H7 (cell line): ENCODE data around the gene SYT3. TPM values are rescaled to one million over a fixed set of nuclear protein-coding genes. Genes with fewer than 3 reads are reported as not detected.

Experiments used
- DNase-seq: peaks from one replicate; pipeline ENCODE4 v3.0.0; 2012
- H3K27me3 ChIP-seq: 2 replicates; pipeline ENCODE4 v1.6.0; 2011; ENCODE audit warnings: mild to moderate bottlenecking, low read length; ENCODE audit not compliant: control insufficient read depth, insufficient read depth
- H3K36me3 ChIP-seq: replicated peaks from 2 replicates; pipeline ENCODE4 v1.5.1; 2011; ENCODE audit warnings: low read length; ENCODE audit not compliant: control insufficient read depth, insufficient read depth
- H3K4me3 ChIP-seq: 2 replicates; pipeline ENCODE4 v1.5.1; 2011; ENCODE audit warnings: low read depth, mild to moderate bottlenecking, control low read depth, low read length, moderate library complexity; ENCODE audit not compliant: insufficient read depth
- total RNA-seq: library from RNA; depleted of rRNA; stranded (reverse); fragments of >200 nt; shearing (Covaris generic); gene quantifications from 2 replicates; pipeline ENCODE4 v1.2.3, GENCODE V29; 2014

Gene SYT3
- total RNA-seq, 1 experiment from 2014 or later, result 0.66 TPM

DNA sequence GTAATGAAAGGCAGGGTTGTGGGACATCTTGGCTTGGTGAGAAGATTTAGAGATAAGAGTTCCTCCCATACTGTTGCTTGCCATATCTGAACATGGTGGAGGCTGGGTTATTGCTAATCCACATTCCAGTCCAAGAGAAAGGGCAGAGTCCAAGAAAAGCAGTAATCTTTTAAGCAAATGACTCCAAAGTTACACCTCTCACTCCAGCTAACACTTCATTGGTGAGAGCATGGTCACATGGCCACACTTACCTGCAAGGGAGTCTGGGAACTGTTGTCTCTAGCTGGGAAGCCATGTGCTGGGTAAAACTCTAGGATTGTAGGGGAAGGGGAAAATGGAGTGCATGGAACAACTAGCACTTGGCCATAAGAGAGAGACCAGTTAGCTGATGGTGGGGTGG is 15.2 kb upstream of the SYT3 start:
- DNase-seq, result no peak
- H3K36me3 ChIP-seq, result no peaks in the 10 kb centered on the region
- no peaks in the 10 kb centered on the region for H3K27me3 ChIP-seq
- no peak overlapping the region for H3K4me3 ChIP-seq

DNA sequence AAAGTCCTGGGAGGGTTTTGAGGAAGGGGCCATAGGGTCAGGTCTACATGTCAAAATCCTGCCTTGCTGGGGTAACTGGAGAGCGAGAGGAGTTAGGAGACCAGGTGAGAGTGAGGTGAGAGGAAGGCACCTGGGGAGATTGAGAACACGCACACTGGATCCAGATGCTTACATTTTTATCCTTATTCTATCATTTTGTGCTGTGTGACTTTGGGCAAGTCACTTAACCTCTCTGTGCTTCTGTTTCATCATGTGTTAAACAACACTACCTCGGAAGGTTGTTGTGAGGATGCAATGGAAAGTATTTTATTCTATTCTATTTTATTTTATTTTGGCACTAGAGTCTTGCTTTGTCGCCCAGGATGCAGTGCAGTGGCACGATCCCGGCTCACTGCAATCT is 13.0 kb upstream of the SYT3 start:
- Histone ChIP-seq H3K4me3 (no peak overlapping the region), H3K27me3 (no peaks in the 10 kb centered on the region), H3K36me3 (no peaks in the 10 kb centered on the region)
- no peak for DNase-seq

DNA sequence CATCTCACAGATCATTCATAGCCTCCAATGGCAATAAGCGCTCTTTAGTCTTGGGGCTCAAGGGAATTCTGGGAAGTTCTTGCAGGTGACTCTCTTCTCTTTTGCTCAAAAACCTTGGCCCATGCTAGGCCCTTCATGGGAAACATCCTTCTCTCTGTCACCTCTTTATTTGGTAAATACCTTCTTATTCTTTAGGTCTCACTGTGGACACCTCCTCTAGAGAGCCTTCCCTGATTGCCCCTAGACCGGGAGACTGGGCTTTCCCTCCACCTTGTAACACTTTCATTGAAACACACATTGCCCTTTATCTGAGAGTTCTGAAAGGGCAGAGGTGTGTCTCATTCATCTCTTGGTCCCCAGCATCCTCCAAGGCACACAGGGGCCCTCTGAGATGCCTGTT is 11.5 kb upstream of the SYT3 start:
- Histone ChIP-seq H3K4me3 (no peak overlapping the region), H3K27me3 (peaks cover 1% of the 10 kb centered on the region), H3K36me3 (no peaks in the 10 kb centered on the region)
- no peak for DNase-seq

DNA sequence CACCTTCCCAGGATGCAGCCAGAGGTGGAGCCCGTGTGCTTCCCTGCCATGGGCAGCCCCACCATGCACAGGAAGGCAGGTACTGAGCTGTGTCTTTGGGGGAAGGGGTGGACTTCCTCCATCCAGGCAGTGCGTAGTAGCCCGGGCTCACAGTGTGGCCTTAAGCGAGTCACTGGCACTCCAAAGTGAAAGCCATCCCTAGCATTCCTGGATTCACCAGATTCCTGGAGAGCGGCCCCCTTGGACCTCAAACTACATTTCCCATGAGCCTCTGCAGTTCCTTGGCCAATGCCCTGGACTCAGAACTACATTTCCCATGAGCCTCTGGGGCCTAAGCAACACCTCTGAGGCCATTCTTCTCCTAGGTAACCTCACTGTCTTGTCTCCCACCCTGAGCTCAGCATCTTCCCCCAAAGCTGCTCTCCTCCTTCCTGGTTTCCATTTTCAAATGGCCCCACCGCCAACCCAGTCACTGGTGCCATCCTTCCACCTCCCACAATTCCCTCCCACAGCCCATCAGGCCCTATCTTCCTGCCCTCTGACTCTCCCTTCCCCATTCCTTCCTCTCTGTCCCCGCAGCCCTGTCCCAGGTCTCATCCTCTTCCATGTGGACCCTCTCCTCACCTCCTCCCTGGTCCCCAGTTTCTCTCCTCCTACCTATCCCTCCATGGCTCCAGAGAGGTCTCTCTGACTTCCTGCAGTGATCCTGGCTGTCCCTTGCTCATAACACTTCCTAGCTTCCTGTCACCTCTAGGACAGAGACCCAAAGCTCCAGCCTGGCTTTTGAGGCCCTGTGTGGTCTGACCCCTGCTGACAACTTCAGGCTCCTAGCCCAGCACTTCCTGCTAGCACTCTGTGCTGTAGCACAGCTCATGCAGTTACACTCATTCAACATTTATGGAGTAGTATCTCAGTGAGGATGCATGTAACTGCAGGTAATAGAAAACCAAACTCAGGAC is 10.0 kb upstream of the SYT3 start, which contains the start of gene C19orf81:
Gene C19orf81, plus strand, starts transcription at position 13 of the 959 bp plus-strand sequence. Its CDS starts 0 bp downstream, at position 13.
- DNase-seq, result peak; percentile 87
- peaks cover 3% of the 10 kb centered on the region for H3K27me3 ChIP-seq
- peak within 1 kb of the TSS; percentile 4; the same call in 1 of the 2 replicates for H3K4me3 ChIP-seq
- H3K36me3 ChIP-seq, result no peaks in the 10 kb centered on the region

DNA sequence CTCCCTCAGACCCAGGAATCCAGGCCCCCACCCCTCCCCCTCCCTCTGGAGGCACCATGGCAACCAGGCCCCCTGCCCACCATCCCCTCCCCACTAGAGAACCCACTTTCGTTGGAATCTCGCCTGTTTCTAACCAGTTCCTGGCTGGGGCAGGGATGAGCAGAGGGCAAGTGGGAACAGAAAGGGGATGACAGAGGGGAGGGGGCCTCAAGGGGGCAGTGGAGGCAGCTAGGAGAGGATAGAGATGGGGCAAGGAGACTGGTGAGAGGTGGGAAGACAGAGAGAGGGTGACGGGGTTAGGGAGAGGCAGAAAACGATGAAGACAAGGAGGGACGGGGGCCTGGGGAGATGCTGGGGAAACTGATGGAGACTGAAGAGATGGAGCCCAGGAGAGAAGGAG is 9.0 kb upstream of the SYT3 start:
- Histone ChIP-seq H3K27me3 (peaks cover 3% of the 10 kb centered on the region), H3K4me3 (no peak overlapping the region), H3K36me3 (no peaks in the 10 kb centered on the region)
- DNase-seq, result peak; percentile 72

DNA sequence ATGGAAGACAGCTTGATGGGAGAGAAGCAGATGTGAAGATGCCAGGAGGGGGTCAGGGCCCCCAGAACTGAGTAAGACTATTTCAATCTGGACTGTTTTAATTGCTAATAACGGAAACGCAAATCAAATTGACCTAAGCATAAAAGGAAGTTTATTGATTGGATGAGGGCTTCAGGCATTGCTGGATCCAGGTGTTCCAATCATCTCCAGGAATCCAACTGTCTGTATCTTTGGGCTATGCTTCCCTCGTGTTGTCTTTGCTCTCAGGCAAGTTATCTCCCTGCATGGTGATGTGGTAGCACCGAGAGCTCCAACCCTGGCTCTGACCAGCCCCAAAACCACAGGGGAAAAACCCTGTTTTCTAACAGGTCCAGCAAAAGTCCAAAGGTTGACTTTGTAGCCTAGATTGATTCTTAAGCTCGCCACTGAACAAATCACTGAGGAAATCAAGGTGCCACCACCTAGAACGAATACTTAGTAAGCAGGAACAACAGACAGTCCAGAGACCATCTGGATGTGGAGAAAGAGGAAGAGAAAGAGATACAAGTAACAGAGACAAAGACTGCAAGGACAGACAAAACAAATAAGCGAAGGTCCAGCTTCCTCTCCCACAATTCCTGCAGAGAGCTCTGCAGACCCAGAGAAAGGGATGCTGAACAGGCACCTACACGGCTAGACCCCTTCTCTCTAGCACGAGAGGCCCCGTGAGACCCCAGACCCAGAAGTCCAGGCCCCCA is 8.4 kb upstream of the SYT3 start:
- Histone ChIP-seq H3K27me3 (peaks cover 3% of the 10 kb centered on the region), H3K4me3 (no peak overlapping the region), H3K36me3 (no peaks in the 10 kb centered on the region)
- no peak for DNase-seq

DNA sequence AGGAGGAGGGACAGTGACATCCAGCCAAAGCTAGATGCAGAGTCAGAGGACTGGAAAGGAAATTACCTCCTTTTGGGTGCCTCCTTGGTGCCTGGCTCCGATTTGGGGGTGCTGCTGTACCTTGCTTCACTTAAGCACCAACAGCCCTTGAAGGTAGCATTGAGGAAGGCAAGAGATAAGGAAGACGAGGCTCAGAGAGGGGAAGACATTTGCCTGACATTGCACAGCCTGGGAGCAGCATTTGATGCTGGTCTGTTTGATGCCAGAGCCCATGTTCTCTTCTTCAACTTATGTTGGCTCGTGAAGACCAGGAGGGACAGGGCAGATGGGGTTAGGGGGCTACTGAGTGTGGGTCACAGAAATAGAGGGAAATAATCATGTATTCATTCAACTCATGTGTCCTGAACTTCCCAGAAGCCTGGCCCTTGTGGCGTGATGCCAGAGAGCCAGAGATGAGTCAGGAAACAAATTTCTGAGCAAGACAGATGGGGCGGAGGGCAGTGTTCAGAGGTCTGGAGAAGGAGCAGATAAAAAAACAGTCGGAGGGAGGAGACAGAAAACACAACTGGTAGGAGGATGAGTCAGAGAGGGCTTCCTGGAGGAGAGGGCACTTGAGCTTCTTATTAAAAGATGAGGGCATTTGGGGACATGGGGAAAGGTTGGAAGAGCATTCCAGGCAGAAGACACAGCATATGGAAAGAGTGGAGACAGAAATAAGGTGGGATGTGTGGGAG is 6.6 kb upstream of the SYT3 start:
- no peak for DNase-seq
- Histone ChIP-seq H3K36me3 (no peaks in the 10 kb centered on the region), H3K27me3 (peaks cover 3% of the 10 kb centered on the region), H3K4me3 (no peak overlapping the region)

- Histone ChIP-seq H3K27me3 (peaks cover 3% of the 10 kb centered on the region), H3K4me3 (no peak overlapping the region), H3K36me3 (no peaks in the 10 kb centered on the region)
- DNase-seq, result no peak
Measured at GRCh38 chr19:50645107-50645506, 5.4 kb upstream of the SYT3 start.

GRCh38 chr19:50644315-50644915 is 4.7 kb upstream of the SYT3 start:
- H3K27me3 ChIP-seq, result peaks cover 3% of the 10 kb centered on the region
- no peaks in the 10 kb centered on the region for H3K36me3 ChIP-seq
- DNase-seq, result no peak
- H3K4me3 ChIP-seq, result no peak overlapping the region

DNA sequence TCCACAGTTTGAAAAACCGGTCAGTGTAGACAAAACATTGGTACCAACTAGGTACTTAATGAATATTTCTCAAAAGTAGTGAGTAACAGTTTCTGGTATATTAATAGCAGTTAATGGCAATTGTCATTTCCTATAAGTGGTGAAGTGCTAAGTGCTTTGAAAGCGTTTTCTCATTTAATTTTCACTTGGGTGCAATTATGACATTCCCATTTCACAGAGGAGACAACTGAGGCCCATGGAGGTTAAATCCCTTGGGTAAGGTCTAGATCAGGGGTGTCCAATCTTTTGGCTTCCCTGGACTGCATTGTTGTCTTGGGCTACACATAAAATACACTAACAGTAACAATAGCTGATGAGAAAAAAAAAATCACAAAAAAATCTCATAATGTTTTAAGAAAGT is 687 bp upstream of the SYT3 start:
- peaks cover 12% of the 10 kb centered on the region for H3K27me3 ChIP-seq
- no peak overlapping the region; the same call in 1 of the 2 replicates for H3K4me3 ChIP-seq
- no peak for DNase-seq
- H3K36me3 ChIP-seq, result no peaks in the 10 kb centered on the region

DNA sequence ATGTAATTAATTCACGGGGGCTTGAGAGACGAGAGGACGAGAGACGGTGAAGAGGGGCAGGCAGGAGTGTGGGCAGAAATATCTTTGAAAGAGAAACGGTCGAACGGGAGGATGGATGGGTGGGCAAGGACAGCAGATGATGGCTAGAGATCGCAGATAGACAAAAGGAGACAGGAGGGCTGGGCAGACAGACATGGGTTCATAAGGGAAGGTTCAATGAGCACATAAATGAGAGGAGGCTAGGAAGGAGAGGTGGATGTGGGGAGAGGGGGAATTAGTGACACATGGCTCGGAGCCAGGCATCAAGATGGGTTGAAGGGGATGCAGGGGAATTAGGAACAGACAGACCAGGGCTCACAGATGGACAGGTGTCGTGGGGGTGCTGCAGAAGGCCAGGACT is 1.1 kb downstream of the SYT3 start:
- Histone ChIP-seq H3K27me3 (peaks cover 12% of the 10 kb centered on the region), H3K36me3 (no peaks in the 10 kb centered on the region), H3K4me3 (no peak overlapping the region; the same call in 1 of the 2 replicates)
- DNase-seq, result no peak

DNA sequence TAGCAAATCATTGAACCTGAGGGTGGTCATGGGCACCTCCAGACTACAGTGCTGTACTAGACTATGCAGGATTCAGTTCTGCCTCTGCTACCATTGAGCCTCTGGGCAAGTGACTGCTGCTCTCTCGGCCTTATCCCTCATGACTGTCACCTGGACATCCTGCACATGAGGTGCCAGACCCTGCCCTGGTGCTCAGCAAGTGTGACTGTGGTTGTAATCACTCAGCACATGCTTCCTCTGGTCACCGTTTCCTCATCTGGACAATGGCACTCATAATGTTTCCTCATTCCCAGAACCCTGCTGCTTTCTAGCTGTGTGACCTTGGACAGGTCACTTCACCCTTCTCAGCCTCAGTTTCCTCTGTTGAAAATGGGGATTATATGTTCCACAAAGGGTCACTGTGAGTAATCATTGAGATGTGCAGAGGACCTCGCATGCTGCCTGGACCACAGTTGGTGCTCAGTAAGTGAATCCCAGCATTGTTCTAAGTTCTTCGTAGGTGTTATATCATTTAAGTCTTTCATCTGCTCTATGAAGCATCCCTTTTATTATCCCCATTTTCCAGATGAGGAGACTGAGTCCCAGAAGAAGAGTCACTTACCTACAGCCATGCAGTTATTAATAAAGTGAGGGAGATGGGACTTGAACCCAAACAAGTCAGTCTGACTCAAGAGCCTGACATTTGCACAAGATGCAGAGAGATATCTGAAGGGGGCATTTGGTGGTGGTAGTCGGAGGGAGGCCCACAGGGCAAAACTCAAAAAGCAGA is 3.2 kb downstream of the SYT3 start:
- peaks cover 12% of the 10 kb centered on the region for H3K27me3 ChIP-seq
- no peak overlapping the region for H3K4me3 ChIP-seq
- H3K36me3 ChIP-seq, result no peaks in the 10 kb centered on the region
- no peak for DNase-seq

DNA sequence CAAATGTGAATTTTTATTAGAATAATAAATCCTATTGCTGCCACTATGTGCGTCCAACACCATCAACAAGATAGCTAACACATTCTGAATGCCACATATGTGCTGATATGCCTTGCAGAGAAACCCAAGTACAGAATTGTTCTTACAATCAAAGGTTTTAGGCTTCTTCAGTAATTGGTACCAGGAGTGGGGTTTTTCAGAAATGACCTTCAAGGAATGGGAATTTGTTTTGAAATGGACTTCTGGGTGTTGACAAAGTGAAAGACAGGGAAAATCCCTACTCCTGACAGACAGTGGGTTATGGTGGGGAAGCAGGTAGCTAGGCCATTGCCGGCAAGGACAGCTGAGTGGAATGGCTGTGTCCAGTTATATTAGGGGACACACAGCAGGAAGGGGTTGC is 5.7 kb downstream of the SYT3 start:
- H3K27me3 ChIP-seq, result peaks cover 11% of the 10 kb centered on the region
- no peak for DNase-seq

More for the DNA sequence above, 5.7 kb downstream of the SYT3 start:
- H3K4me3 ChIP-seq, result no peak overlapping the region
- H3K36me3 ChIP-seq, result no peaks in the 10 kb centered on the region
